ENCODE results near the gene RPS19BP1. TPM values are rescaled to one million over a fixed set of nuclear protein-coding genes. Genes with fewer than 3 reads are reported as not detected.

The RPS19BP1 gene
- total RNA-seq, 2 experiments from 2014 or later, result 65.8 to 69.7 TPM

DNA sequence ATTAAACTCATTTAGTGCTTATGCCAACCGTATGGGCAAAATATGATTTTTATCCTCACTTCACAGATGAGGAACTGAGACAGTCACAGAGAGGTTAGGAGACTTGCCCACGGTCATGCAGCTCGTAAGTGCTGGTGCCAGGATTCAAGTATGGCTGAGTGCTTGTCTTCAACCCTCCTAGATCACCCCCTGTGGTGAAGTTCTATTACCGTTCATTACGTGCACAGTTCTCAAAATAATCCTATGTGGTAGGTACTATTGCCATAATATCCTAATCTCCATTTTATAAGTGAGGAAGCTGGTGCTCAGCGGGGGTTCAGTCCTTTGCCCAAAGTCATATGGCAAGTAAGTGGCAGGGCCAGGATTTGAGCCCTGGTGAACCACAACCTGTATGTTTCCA lies 28.9 kb downstream of the RPS19BP1 start:
- Histone ChIP-seq H3K4me3 (ENCODE audit: low read length) (peak overlapping the region; percentile 67), H3K36me3 (ENCODE audit: insufficient read depth, low read length) (peaks cover 48% of the 10 kb centered on the region), H3K27me3 (ENCODE audit: control insufficient read depth in 1 of 2, insufficient read depth in 2 of 2, low read length in 2 of 2) (no peaks in the 10 kb centered on the region), H3K9me3 (ENCODE audit: control insufficient read depth in 1 of 2, insufficient read depth in 1 of 2, low read length in 2 of 2) (no peaks in the 10 kb centered on the region), H3K4me1 (ENCODE audit: insufficient read depth, low read length) (peaks cover 39% of the 10 kb centered on the region), H3K27ac (ENCODE audit: low read depth in 1 of 2, low read length in 2 of 2) (no peak overlapping the region)
- no peak for DNase-seq
- ChIA-PET CTCF (interaction anchor here (0.7 to 2.0 kb wide), 3 partner anchors 25 to 104 kb away, joined by 3 to 13 read pairs (median 4); partner anchors contain the start of gene TAB1), POLR2A (interaction anchor here (1.0 to 4.1 kb wide), 4 partner anchors 11 to 540 kb away, joined by 3 to 69 read pairs (median 13); partner anchors contain the start of gene ATF4)
- Mint-ChIP-seq H3K4me1 (ENCODE audit: low read depth) (peaks cover 53% of the 10 kb centered on the region), H3K9me3 (no peaks in the 10 kb centered on the region), H3K4me3 (peak overlapping the region; percentile 99), H3K27ac (peak overlapping the region; percentile 92), H3K36me3 (ENCODE audit: low read depth) (peaks cover 56% of the 10 kb centered on the region), H3K27me3 (no peaks in the 10 kb centered on the region)
- intact Hi-C loops (cut with DNase I, micrococcal nuclease), result loop anchor here in 1 of 2 experiments (5.0 to 10.0 kb wide), 2 partner anchors 101 to 259 kb away; partner anchors contain the start of gene PDGFB
- no peak for ATAC-seq (ENCODE audit: poor library complexity)
- TF ChIP-seq, protein P1, sequence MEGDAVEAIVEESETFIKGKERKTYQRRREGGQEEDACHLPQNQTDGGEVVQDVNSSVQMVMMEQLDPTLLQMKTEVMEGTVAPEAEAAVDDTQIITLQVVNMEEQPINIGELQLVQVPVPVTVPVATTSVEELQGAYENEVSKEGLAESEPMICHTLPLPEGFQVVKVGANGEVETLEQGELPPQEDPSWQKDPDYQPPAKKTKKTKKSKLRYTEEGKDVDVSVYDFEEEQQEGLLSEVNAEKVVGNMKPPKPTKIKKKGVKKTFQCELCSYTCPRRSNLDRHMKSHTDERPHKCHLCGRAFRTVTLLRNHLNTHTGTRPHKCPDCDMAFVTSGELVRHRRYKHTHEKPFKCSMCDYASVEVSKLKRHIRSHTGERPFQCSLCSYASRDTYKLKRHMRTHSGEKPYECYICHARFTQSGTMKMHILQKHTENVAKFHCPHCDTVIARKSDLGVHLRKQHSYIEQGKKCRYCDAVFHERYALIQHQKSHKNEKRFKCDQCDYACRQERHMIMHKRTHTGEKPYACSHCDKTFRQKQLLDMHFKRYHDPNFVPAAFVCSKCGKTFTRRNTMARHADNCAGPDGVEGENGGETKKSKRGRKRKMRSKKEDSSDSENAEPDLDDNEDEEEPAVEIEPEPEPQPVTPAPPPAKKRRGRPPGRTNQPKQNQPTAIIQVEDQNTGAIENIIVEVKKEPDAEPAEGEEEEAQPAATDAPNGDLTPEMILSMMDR (IDR thresholded peaks at IDR 0.05), result no peak

DNA sequence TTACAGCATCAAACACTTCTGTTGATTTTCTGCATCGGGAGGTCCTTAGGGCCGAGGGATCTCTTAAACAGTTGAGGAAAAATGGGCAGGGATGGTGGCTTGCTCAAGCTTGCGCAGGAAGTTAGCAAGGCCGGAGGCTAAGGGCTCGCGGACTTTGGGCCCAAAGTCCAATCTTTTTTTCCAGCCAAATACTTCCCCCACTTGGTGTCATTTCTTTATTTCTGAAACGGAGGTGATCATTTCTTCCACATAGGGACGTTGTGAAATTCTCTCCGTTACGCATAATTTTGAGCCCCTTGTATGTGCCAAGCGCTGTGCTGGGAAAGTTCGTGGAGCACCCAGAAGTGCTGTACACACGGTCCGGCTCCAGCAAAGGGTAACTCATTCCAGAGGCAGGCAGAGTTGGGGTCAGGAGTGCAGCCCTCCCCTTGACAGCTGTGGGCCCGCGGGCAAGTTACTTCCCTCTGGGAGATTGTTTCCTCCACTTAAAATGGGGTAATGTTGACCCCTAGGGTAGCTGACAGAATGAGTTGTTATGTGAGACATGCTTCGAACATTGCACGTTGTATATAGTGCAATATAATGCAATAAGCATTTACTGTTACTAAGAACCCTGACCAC lies 29.6 kb downstream of the RPS19BP1 start:
- POLR2A ChIA-PET, result interaction anchor here (1.0 to 4.1 kb wide), 7 partner anchors 12 to 541 kb away, joined by 3 to 69 read pairs (median 6); partner anchors contain the start of genes ATF4, RPL3 and TAB1
- no peak for ATAC-seq (ENCODE audit: poor library complexity)
- DNase-seq, result no peak
- H3K9me3 Mint-ChIP-seq, result no peaks in the 10 kb centered on the region
- H3K4me1 Mint-ChIP-seq (ENCODE audit: low read depth), result peaks cover 47% of the 10 kb centered on the region
- Histone ChIP-seq H3K4me1 (ENCODE audit: insufficient read depth, low read length) (peaks cover 39% of the 10 kb centered on the region), H3K36me3 (ENCODE audit: insufficient read depth, low read length) (peaks cover 41% of the 10 kb centered on the region), H3K27me3 (ENCODE audit: control insufficient read depth in 1 of 2, insufficient read depth in 2 of 2, low read length in 2 of 2) (no peaks in the 10 kb centered on the region), H3K27ac (ENCODE audit: low read depth in 1 of 2, low read length in 2 of 2) (peak overlapping the region; percentile 61 to 71), H3K9me3 (ENCODE audit: control insufficient read depth in 1 of 2, insufficient read depth in 1 of 2, low read length in 2 of 2) (no peaks in the 10 kb centered on the region), H3K4me3 (ENCODE audit: low read length) (peak overlapping the region; percentile 67)
- peak overlapping the region; percentile 99 for H3K4me3 Mint-ChIP-seq
- peak overlapping the region; percentile 92 for H3K27ac Mint-ChIP-seq
- H3K27me3 Mint-ChIP-seq, result no peaks in the 10 kb centered on the region
- peaks cover 49% of the 10 kb centered on the region for H3K36me3 Mint-ChIP-seq (ENCODE audit: low read depth)
- TF ChIP-seq, protein P1 (IDR thresholded peaks at IDR 0.05), result no peak
- CTCF ChIA-PET, result interaction anchor here (2.0 kb wide), 1 partner anchor 26 kb away, joined by 13 read pairs; no protein-coding TSS in a partner anchor
- intact Hi-C loops (cut with DNase I, micrococcal nuclease), result loop anchor here in 1 of 2 experiments (1.0 to 10.0 kb wide), 3 partner anchors 17 to 258 kb away; partner anchors contain the start of genes ATF4 and PDGFB

DNA sequence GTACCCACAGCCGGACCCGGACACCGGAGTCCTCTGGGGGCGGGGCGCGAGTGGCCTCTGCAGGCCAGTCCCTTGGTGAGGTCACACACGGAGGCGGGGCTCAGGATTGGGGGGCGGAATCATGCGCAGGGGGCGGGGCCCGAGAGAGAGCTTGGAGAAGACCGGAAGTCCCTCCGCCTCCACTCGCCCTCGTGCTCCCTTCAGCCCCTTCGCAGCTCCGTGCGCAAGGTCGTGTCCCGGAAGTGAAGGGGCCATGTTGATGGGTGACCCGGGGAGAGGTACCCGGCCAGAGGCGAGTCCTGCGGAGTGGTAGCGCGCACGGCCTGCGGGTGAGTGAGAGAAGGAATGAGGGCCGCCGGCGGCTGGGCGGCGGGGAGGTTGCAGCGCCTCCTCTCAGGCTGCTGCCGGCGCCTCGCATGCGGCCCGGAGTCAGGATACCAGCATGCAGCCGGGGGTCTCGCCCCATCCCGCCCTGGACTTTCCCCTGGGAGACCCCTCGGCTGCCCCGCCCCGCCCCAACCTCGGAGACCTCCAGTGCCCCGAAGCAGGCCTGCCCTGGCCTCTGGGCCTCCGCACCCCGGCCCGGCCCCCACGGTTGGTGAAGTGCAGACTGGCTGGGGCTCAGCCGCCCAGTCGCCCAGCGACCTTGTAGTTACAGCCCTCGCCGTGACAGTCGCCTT lies 30.3 kb downstream of the RPS19BP1 start, which contains the start of gene MIEF1:
MIEF1 (plus strand) TSS at position 182 of the 680 bp plus-strand sequence. CDS start 9,005 bp downstream, outside the sequence.
- no peaks in the 10 kb centered on the region for H3K27me3 ChIP-seq (ENCODE audit: control insufficient read depth in 1 of 2, insufficient read depth in 2 of 2, low read length in 2 of 2)
- peaks cover 47% of the 10 kb centered on the region for H3K4me1 Mint-ChIP-seq (ENCODE audit: low read depth)
- CTCF ChIA-PET, result interaction anchor here (1.6 to 2.0 kb wide), 2 partner anchors 27 to 103 kb away, joined by 9 to 13 read pairs; partner anchors contain the start of gene TAB1
- peaks cover 35% of the 10 kb centered on the region for H3K36me3 ChIP-seq (ENCODE audit: insufficient read depth, low read length)
- H3K9me3 Mint-ChIP-seq, result no peaks in the 10 kb centered on the region
- intact Hi-C loops (cut with DNase I, micrococcal nuclease), result loop anchor here in 1 of 2 experiments (1.0 to 10.0 kb wide), 3 partner anchors 18 to 257 kb away; partner anchors contain the start of genes ATF4 and PDGFB
- peak within 1 kb of the TSS; percentile 61 to 71 for H3K27ac ChIP-seq (ENCODE audit: low read depth in 1 of 2, low read length in 2 of 2)
- H3K4me3 ChIP-seq (ENCODE audit: low read length), result peak within 1 kb of the TSS; percentile 67
- H3K27me3 Mint-ChIP-seq, result no peaks in the 10 kb centered on the region
- POLR2A ChIA-PET, result interaction anchor here (0.5 to 4.1 kb wide), 12 partner anchors 12 to 1785 kb away, joined by 3 to 69 read pairs (median 6); partner anchors contain the start of genes ATF4, RANGAP1, RPL3 and SYNGR1
- H3K4me3 Mint-ChIP-seq, result peak within 1 kb of the TSS; percentile 99
- H3K4me1 ChIP-seq (ENCODE audit: insufficient read depth, low read length), result peaks cover 39% of the 10 kb centered on the region
- no peaks in the 10 kb centered on the region for H3K9me3 ChIP-seq (ENCODE audit: control insufficient read depth in 1 of 2, insufficient read depth in 1 of 2, low read length in 2 of 2)
- ATAC-seq (ENCODE audit: poor library complexity) (peak; percentile 94), DNase-seq (peak; percentile 70 to 96 (median 86))
- TF ChIP-seq, protein P1 (IDR thresholded peaks at IDR 0.05), result no peak
- peak within 1 kb of the TSS; percentile 92 for H3K27ac Mint-ChIP-seq
- H3K36me3 Mint-ChIP-seq (ENCODE audit: low read depth), result peaks cover 45% of the 10 kb centered on the region

Data from CD4-positive, alpha-beta T cell (primary cell).